IMR-90 (cell line): ENCODE measurements around the gene ABCB6. TPM values are rescaled to one million over a fixed set of nuclear protein-coding genes. Genes with fewer than 3 reads are reported as not detected.

ENCODE experiments used
- ATAC-seq: fragments of 200-7000 bp; cut with Tn5 transposase; 2 replicates; pipeline ENCODE4 v1.9.1; 2020; ENCODE audit warnings: low read depth, mild to moderate bottlenecking, moderate library complexity
- BruUV-seq: library from RNA; stranded (reverse); fragments of 400-500 nt; replicated peaks from 2 replicates; lab custom pipeline; 2021; lab: Mats Ljungman, UMichigan
- CTCF ChIA-PET: fragments of 300-600 bp; formaldehyde crosslinking; extraction: SDS; loops from one replicate; lab custom pipeline; 2021; ENCODE audit warnings: antibody characterized with exemption; lab: Yijun Ruan, JAX
- POLR2A ChIA-PET: fragments of 300-600 bp; sonication (Branson Sonifier 250); formaldehyde crosslinking; loops from one replicate; lab custom pipeline; 2022; ENCODE audit warnings: antibody characterized with exemption; ENCODE audit not compliant: unreplicated experiment; lab: Charles Lee
- DNase-seq: peaks from one replicate; pipeline ENCODE4 v3.0.0; 2013
- H2AFZ ChIP-seq: replicated peaks from 2 replicates; pipeline ENCODE3; 2013; ENCODE audit warnings: low read length, mild to moderate bottlenecking; ENCODE audit not compliant: poor library complexity
- H2AK5ac ChIP-seq: 2 replicates; pipeline ENCODE4 v1.6.1; 2013; ENCODE audit warnings: low read depth, low read length, inconsistent platforms
- H2AK9ac ChIP-seq: replicated peaks from 2 replicates; pipeline ENCODE3; 2013; ENCODE audit warnings: mild to moderate bottlenecking, low read depth, low read length, moderate library complexity; ENCODE audit not compliant: poor library complexity
- H2BK120ac ChIP-seq: 2 replicates; pipeline ENCODE4 v1.6.1; 2013; ENCODE audit warnings: low read depth, low read length, inconsistent platforms
- H2BK15ac ChIP-seq: 3 replicates; pipeline ENCODE4 v1.6.1; 2013; ENCODE audit warnings: low read depth, low read length, inconsistent platforms
- H2BK20ac ChIP-seq: 2 replicates; pipeline ENCODE4 v1.6.1; 2013; ENCODE audit warnings: low read depth, mild to moderate bottlenecking, inconsistent platforms, low read length, moderate library complexity
- H2BK5ac ChIP-seq: 2 replicates; pipeline ENCODE4 v1.6.1; 2013; ENCODE audit warnings: mild to moderate bottlenecking, low read depth, low read length, inconsistent platforms; ENCODE audit not compliant: poor library complexity, severe bottlenecking
- H3K14ac ChIP-seq: replicated peaks from 2 replicates; pipeline ENCODE4 v1.6.1; 2013; ENCODE audit warnings: low read depth, low read length, inconsistent platforms
- H3K18ac ChIP-seq: 2 replicates; pipeline ENCODE4 v1.6.1; 2013; ENCODE audit warnings: low read depth, low read length, control low read depth
- H3K23ac ChIP-seq: 2 replicates; pipeline ENCODE4 v1.6.1; 2013; ENCODE audit warnings: low read depth, low read length, inconsistent platforms
- H3K27ac ChIP-seq: 2 replicates; pipeline ENCODE4 v1.5.1; 2013; ENCODE audit warnings: mild to moderate bottlenecking, control low read depth, low read length; ENCODE audit not compliant: insufficient read depth
- H3K27me3 ChIP-seq: 2 replicates; pipeline ENCODE4 v1.6.1; 2013; ENCODE audit warnings: low read length; ENCODE audit not compliant: control insufficient read depth, insufficient read depth
- H3K36me3 ChIP-seq: 2 replicates; pipeline ENCODE4 v1.6.1; 2013; ENCODE audit warnings: low read length, mixed read lengths; ENCODE audit not compliant: control insufficient read depth, insufficient read depth
- H3K4ac ChIP-seq: 2 replicates; pipeline ENCODE4 v1.6.1; 2013; ENCODE audit warnings: low read depth, low read length, inconsistent platforms
- H3K4me1 ChIP-seq: 2 replicates; pipeline ENCODE4 v1.6.1; 2013; ENCODE audit warnings: low read length, mixed read lengths; ENCODE audit not compliant: control insufficient read depth, insufficient read depth
- H3K4me2 ChIP-seq: 2 replicates; pipeline ENCODE4 v1.6.1; 2013; ENCODE audit warnings: low read depth, mild to moderate bottlenecking, control low read depth, low read length, moderate library complexity
- H3K4me3 ChIP-seq: 2 replicates; pipeline ENCODE4 v1.5.1; 2013; ENCODE audit warnings: low read depth, mild to moderate bottlenecking, control low read depth, low read length, moderate library complexity; ENCODE audit not compliant: insufficient read depth
- H3K56ac ChIP-seq: 2 replicates; pipeline ENCODE4 v1.6.1; 2013; ENCODE audit warnings: low read length, inconsistent platforms; ENCODE audit not compliant: insufficient read depth; ENCODE audit errors: extremely low read depth
- H3K79me1 ChIP-seq, 2 experiments: 2 replicates each; pipeline ENCODE4 v1.6.1; 2013; ENCODE audit warnings: low read length in 2 of 2, inconsistent platforms in 1 of 2, low read depth in 1 of 2
- H3K9ac ChIP-seq: 2 replicates; pipeline ENCODE4 v1.6.1; 2013; ENCODE audit warnings: low read depth, low read length, control low read depth
- H3K9me1 ChIP-seq: 2 replicates; pipeline ENCODE4 v1.6.1; 2013; ENCODE audit warnings: low read length, inconsistent platforms; ENCODE audit not compliant: insufficient read depth
- H3K9me3 ChIP-seq: 2 replicates; pipeline ENCODE4 v1.6.1; 2013; ENCODE audit warnings: low read length; ENCODE audit not compliant: control insufficient read depth, insufficient read depth
- H4K20me1 ChIP-seq: 2 replicates; pipeline ENCODE4 v1.6.1; 2013; ENCODE audit warnings: low read length, inconsistent platforms; ENCODE audit not compliant: insufficient read depth
- H4K5ac ChIP-seq: 2 replicates; pipeline ENCODE4 v1.6.1; 2013; ENCODE audit warnings: mild to moderate bottlenecking, low read depth, low read length, control low read depth
- H4K8ac ChIP-seq, 2 experiments: 2 replicates each; pipeline ENCODE4 v1.6.1; 2013; ENCODE audit warnings: low read depth in 2 of 2, low read length in 2 of 2, control low read depth in 1 of 2, inconsistent platforms in 1 of 2
- H4K91ac ChIP-seq: 2 replicates; pipeline ENCODE4 v1.6.1; 2013; ENCODE audit warnings: low read depth, low read length, inconsistent platforms; ENCODE audit not compliant: insufficient read depth
- FOS ChIP-seq: fragments of 150-350 bp; IDR thresholded peaks from 2 replicates; pipeline ENCODE4 v1.6.1; 2016; ENCODE audit warnings: low read depth, low read length
- MXI1 ChIP-seq: IDR thresholded peaks from 2 replicates; pipeline ENCODE4 v1.6.1; 2012; ENCODE audit warnings: low read depth, mild to moderate bottlenecking, low read length, moderate library complexity, borderline replicate concordance
- POLR2A ChIP-seq: IDR thresholded peaks from 2 replicates; pipeline ENCODE4 v1.6.1; 2012; ENCODE audit warnings: mild to moderate bottlenecking, low read depth, low read length
- RAD21 ChIP-seq: IDR thresholded peaks from 2 replicates; pipeline ENCODE4 v1.6.1; 2012; ENCODE audit warnings: low read length, improper control_type of control experiment
- RCOR1 ChIP-seq: IDR thresholded peaks from 2 replicates; pipeline ENCODE4 v1.6.1; 2012; ENCODE audit warnings: mild to moderate bottlenecking, low read length, improper control_type of control experiment; ENCODE audit not compliant: insufficient replicate concordance
- SMC3 ChIP-seq: fragments of 150-350 bp; IDR thresholded peaks from 2 replicates; pipeline ENCODE4 v1.6.1; 2016; ENCODE audit warnings: low read depth, mild to moderate bottlenecking, antibody characterized with exemption, low read length, moderate library complexity
- WGBS, 2 experiments: methylation state at CpG; one replicate each; pipeline versions ENCODE4 v1.1.5 to v1.1.7; 2013; ENCODE audit warnings: missing lambda C conversion rate in 2 of 2; ENCODE audit not compliant: insufficient read length in 1 of 2; ENCODE audit errors: extremely low coverage in 2 of 2; 5-methylcytosine and 5-hydroxymethylcytosine counted together
- dilution Hi-C: fragments of 300-500 bp; cut with HindIII; formaldehyde crosslinking; loops from one replicate; pipeline ENCODE4 v1.14.3; 2018; ENCODE audit warnings: low sequenced_read_pairs; ENCODE audit not compliant: unreplicated experiment
- in situ Hi-C: fragments of 300-500 bp; cut with MboI; formaldehyde crosslinking; loops from 3 replicates; pipeline ENCODE4 v1.14.3; 2019; ENCODE audit warnings: low sequenced_read_pairs, inconsistent platforms, mixed read lengths
- intact Hi-C: fragments of 100-400 bp; cut with micrococcal nuclease; formaldehyde crosslinking; loops from 2 replicates; pipeline ENCODE4 v1.10.0; 2022
- polyA plus RNA-seq, 3 experiments: library from polyadenylated mRNA; depleted of rRNA; stranded (reverse); fragments of >200 nt; gene quantifications; 2 replicates each; pipeline ENCODE4 v1.2.3, GENCODE V29; 2012; ENCODE audit warnings: low replicate concordance in 1 of 3
- total RNA-seq: library from RNA; depleted of rRNA; stranded (reverse); fragments of >200 nt; gene quantifications from 2 replicates; pipeline ENCODE4 v1.2.3, GENCODE V29; 2012
- TF ChIP-seq, protein P1 (sequence below): fragments of 150-350 bp; IDR thresholded peaks from 2 replicates; pipeline ENCODE4 v1.6.1; 2017; ENCODE audit warnings: mild to moderate bottlenecking, antibody characterized with exemption, low read length, low read depth
- TF ChIP-seq, protein P2 (sequence below): conservative IDR thresholded peaks from 2 replicates; pipeline ENCODE4 v1.5.1; 2012; ENCODE audit warnings: mild to moderate bottlenecking, low read depth, low read length, improper control_type of control experiment
- TF ChIP-seq, protein P3 (sequence below): fragments of 150-350 bp; IDR thresholded peaks from 2 replicates; pipeline ENCODE4 v1.6.1; 2016; ENCODE audit warnings: low read depth, mild to moderate bottlenecking, low read length, moderate library complexity, borderline replicate concordance

Gene ABCB6
- total and polyA plus RNA-seq, 2 of the 4 experiments (the other 2 are of a cell fraction): 12.5 to 24.7 TPM

DNA sequence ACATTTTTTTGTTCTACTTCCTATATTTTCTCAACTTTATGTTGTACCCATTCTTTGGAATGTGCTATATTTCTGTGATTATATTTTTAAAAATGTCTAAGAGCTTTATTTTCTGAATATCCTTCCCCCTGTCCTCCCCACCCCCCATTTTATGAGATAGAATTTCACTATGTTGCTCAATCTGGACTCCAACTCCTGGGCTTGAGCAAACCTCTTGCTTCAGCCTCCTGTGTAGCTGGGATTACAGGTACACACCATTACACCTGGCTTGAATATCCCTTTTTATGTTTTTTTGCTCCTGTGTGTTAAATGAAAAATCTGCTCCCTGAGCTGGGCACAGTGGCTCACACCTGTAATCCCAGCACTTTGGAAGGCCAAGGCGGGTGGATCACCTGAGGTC, 21.4 kb downstream of the ABCB6 start:
- Histone ChIP-seq H4K20me1 (no peaks in the 10 kb centered on the region), H3K4me1 (no peaks in the 10 kb centered on the region), H4K91ac (no peak overlapping the region), H2BK15ac (no peak overlapping the region), H2BK120ac (no peak overlapping the region), H3K36me3 (no peaks in the 10 kb centered on the region), H3K18ac (no peak overlapping the region), H2AK9ac (no peak overlapping the region), H3K79me1 (no peaks in the 10 kb centered on the region), H3K14ac (no peak overlapping the region), H2BK20ac (no peak overlapping the region), H3K56ac (no peak overlapping the region), H3K27me3 (peaks cover 12% of the 10 kb centered on the region), H2BK5ac (no peak overlapping the region), H3K4me3 (no peak overlapping the region), H2AK5ac (no peak overlapping the region), H3K9me1 (no peaks in the 10 kb centered on the region), H3K9me3 (no peaks in the 10 kb centered on the region), H3K27ac (no peak overlapping the region), H3K4me2 (no peak overlapping the region), H3K9ac (no peak overlapping the region), H4K8ac (no peak overlapping the region), H4K5ac (no peak overlapping the region), H2AFZ (no peak overlapping the region), H3K4ac (no peak overlapping the region), H3K23ac (no peak overlapping the region)
- dilution Hi-C loops (no loop called here), intact Hi-C loops (no loop called here), in situ Hi-C loops (no loop called here)
- DNase-seq (no peak), ATAC-seq (no peak)
- POLR2A ChIA-PET: no interaction called here
- CTCF ChIA-PET: no interaction called here
- no CpG with 5 or more reads among the region's 1 CpG for WGBS, 2 experiments
- TF ChIP-seq, protein P1, sequence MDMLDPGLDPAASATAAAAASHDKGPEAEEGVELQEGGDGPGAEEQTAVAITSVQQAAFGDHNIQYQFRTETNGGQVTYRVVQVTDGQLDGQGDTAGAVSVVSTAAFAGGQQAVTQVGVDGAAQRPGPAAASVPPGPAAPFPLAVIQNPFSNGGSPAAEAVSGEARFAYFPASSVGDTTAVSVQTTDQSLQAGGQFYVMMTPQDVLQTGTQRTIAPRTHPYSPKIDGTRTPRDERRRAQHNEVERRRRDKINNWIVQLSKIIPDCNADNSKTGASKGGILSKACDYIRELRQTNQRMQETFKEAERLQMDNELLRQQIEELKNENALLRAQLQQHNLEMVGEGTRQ: no peak
- TF ChIP-seq, protein P2, sequence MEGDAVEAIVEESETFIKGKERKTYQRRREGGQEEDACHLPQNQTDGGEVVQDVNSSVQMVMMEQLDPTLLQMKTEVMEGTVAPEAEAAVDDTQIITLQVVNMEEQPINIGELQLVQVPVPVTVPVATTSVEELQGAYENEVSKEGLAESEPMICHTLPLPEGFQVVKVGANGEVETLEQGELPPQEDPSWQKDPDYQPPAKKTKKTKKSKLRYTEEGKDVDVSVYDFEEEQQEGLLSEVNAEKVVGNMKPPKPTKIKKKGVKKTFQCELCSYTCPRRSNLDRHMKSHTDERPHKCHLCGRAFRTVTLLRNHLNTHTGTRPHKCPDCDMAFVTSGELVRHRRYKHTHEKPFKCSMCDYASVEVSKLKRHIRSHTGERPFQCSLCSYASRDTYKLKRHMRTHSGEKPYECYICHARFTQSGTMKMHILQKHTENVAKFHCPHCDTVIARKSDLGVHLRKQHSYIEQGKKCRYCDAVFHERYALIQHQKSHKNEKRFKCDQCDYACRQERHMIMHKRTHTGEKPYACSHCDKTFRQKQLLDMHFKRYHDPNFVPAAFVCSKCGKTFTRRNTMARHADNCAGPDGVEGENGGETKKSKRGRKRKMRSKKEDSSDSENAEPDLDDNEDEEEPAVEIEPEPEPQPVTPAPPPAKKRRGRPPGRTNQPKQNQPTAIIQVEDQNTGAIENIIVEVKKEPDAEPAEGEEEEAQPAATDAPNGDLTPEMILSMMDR: no peak
- TF ChIP-seq RCOR1: no peak
- no peak for TF ChIP-seq POLR2A
- no peak for TF ChIP-seq RAD21
- TF ChIP-seq MXI1: no peak
- no peak for TF ChIP-seq FOS
- no peak for TF ChIP-seq SMC3
- TF ChIP-seq, protein P3, sequence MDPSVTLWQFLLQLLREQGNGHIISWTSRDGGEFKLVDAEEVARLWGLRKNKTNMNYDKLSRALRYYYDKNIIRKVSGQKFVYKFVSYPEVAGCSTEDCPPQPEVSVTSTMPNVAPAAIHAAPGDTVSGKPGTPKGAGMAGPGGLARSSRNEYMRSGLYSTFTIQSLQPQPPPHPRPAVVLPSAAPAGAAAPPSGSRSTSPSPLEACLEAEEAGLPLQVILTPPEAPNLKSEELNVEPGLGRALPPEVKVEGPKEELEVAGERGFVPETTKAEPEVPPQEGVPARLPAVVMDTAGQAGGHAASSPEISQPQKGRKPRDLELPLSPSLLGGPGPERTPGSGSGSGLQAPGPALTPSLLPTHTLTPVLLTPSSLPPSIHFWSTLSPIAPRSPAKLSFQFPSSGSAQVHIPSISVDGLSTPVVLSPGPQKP: no peak
- BruUV-seq: no TSS peak
